Kidney epithelial cell (primary cell): Measurements from ENCODE around the gene SMIM28. TPM values are rescaled to one million over a fixed set of nuclear protein-coding genes. Genes with fewer than 3 reads are reported as not detected.

Experiments used
- DNase-seq: peaks from one replicate; pipeline ENCODE4 v3.0.0-alpha.2; 2010; ENCODE audit warnings: low read depth
- H3K27me3 ChIP-seq: 2 replicates; pipeline ENCODE4 v1.6.0; 2011; ENCODE audit warnings: low read length; ENCODE audit not compliant: control insufficient read depth, insufficient read depth
- H3K36me3 ChIP-seq: 2 replicates; pipeline ENCODE4 v1.5.1; 2011; ENCODE audit warnings: low read length; ENCODE audit not compliant: control insufficient read depth, insufficient read depth
- H3K4me3 ChIP-seq: 2 replicates; pipeline ENCODE4 v1.5.1; 2011; ENCODE audit warnings: low read depth, mild to moderate bottlenecking, control low read depth, low read length
- total RNA-seq: library from RNA; depleted of rRNA; stranded (reverse); fragments of >200 nt; gene quantifications from 2 replicates; pipeline ENCODE4 v1.2.3, GENCODE V29; 2015
- TF ChIP-seq, protein P1 (sequence below): IDR thresholded peaks from 2 replicates; pipeline ENCODE4 v1.5.1; 2011; ENCODE audit warnings: mild to moderate bottlenecking, moderate library complexity, low read length, control low read depth, inconsistent platforms; ENCODE audit not compliant: insufficient read depth, poor library complexity, severe bottlenecking

Gene SMIM28
- total RNA-seq, 1 donor from 2014 or later: not detected

DNA sequence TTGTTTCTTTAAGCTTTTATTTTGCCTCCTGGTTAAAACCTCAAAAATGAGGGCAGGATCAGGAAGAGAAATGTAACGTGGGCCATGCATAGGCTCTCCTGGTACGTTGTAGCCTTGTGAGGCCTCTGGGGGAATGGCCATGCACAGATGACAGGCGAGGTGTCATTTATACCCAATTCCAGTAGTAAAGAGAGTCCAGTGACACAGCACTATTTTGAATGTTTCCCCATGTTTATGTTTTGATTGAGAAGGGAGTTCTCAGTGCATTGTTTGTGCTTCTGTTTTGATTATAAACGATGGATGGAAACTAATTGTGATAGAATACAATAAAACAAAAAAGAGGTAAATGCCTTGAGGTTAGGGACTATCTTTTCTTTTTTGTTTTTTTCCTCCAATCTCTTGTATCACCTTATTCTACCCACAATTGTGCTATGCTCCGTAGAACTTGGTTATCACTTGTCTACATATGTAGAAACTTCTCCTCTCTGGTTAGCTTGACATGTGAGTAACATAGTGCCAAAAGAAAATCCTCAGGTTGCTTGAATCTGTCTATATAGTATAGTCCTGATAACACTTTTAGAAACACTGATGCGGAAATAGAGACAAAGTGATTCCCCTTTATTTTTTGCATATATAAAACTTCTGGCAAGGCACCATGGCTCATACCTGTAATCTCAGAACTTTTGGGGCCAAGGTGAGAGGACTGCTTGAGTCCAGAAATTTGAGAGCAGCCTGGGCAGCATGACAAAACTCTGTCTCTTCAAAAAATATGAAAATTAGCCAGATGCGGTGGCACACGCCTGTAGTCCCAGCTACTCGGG, 6.9 kb upstream of the SMIM28 start:
- no peak for DNase-seq
- Histone ChIP-seq H3K36me3 (no peaks in the 10 kb centered on the region), H3K4me3 (no peak overlapping the region), H3K27me3 (no peaks in the 10 kb centered on the region)
- TF ChIP-seq, protein P1, sequence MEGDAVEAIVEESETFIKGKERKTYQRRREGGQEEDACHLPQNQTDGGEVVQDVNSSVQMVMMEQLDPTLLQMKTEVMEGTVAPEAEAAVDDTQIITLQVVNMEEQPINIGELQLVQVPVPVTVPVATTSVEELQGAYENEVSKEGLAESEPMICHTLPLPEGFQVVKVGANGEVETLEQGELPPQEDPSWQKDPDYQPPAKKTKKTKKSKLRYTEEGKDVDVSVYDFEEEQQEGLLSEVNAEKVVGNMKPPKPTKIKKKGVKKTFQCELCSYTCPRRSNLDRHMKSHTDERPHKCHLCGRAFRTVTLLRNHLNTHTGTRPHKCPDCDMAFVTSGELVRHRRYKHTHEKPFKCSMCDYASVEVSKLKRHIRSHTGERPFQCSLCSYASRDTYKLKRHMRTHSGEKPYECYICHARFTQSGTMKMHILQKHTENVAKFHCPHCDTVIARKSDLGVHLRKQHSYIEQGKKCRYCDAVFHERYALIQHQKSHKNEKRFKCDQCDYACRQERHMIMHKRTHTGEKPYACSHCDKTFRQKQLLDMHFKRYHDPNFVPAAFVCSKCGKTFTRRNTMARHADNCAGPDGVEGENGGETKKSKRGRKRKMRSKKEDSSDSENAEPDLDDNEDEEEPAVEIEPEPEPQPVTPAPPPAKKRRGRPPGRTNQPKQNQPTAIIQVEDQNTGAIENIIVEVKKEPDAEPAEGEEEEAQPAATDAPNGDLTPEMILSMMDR: no peak

DNA sequence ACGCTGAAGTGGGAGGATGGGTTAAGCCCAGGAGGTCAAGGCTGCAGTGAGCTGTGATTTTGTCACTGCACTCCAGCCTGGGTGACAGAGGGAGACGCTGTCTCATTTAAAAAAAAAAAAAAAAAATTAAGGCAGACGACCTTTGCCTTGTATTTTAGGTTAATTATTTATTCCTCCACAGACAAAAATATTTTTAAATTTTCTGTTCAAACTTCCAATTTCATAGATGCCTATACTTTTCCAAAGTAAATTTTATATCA, 6.3 kb upstream of the SMIM28 start:
- DNase-seq: no peak
- Histone ChIP-seq H3K4me3 (no peak overlapping the region), H3K27me3 (no peaks in the 10 kb centered on the region), H3K36me3 (no peaks in the 10 kb centered on the region)
- TF ChIP-seq, protein P1: no peak

DNA sequence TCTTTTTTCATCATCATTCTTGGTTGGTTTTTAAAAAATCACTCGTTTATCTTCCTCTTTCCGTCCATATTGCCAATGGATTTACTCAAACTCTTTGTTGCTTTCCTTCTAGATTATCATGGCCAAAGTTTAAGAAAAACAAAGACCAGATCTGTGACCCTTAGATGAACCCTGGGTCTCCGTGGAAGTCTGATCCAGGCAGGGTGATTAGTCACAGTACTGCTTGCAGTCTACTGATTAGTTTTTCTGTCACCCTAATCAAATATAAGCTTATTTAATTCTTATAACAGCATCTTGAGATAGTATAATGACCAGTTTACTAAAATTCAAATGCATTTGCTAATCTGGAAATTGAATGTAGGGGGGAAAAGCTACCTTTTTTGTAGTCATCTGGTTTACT, 6.0 kb upstream of the SMIM28 start:
- DNase-seq: no peak
- TF ChIP-seq, protein P1: no peak
- H3K36me3 ChIP-seq: no peaks in the 10 kb centered on the region
- no peak overlapping the region for H3K4me3 ChIP-seq
- no peaks in the 10 kb centered on the region for H3K27me3 ChIP-seq

DNA sequence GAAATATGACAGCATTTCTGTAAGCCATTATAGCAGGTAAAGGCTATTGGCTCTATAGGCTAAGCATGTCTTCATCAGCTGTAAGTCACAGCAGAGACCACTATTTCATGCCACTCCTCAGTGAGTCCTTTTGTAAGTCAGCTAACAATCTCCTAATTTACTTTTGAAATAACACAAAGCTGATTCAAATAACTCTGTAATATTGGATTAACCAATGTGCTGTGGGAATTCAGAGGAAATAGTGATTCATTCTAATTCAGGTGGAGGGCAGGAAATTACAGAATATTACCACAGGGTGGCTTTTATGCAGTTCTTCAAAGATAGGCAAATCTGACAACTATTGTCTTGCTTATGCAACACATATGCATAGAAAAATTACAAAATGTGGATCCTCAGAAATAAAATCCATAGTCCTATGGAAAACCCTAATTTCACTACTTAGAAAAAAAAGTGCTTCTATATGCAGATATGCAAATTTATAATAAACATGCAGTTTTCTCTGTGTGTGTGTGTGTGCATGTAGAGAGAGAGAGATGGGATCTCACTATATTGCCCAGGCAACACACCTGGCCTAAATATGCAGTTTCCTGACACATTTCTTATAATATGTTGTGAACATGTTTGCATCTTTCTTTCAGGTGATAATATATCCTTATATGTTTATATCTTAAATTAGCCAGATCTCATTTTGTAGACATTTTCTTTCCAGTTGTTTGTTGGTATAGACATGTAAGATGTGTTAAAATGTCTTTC, 4.8 kb upstream of the SMIM28 start:
- DNase-seq: no peak
- Histone ChIP-seq H3K27me3 (no peaks in the 10 kb centered on the region), H3K36me3 (no peaks in the 10 kb centered on the region), H3K4me3 (no peak overlapping the region)
- TF ChIP-seq, protein P1: no peak

DNA sequence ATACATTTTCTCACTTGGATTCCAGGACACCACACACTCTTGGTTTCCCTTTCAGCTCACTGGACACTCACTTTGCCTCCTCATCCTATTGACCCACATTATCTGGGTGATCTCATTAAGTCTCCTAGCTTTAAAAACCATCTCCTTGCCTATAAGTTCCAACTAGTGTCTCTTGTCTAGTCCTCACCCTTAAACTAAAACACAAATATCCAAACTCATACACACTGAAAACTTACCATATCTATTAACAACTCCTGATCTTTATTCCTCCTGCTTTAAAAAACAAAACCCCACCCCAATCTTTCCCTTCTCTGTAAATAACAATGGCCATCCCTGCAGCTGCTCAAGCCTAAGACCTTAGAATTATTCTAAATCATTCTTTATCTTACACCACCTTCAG, 3.5 kb upstream of the SMIM28 start:
- H3K36me3 ChIP-seq: no peaks in the 10 kb centered on the region
- TF ChIP-seq, protein P1: no peak
- H3K4me3 ChIP-seq: no peak overlapping the region
- no peaks in the 10 kb centered on the region for H3K27me3 ChIP-seq
- DNase-seq: no peak
